ENCODE results near the gene SAMD1.

DNA sequence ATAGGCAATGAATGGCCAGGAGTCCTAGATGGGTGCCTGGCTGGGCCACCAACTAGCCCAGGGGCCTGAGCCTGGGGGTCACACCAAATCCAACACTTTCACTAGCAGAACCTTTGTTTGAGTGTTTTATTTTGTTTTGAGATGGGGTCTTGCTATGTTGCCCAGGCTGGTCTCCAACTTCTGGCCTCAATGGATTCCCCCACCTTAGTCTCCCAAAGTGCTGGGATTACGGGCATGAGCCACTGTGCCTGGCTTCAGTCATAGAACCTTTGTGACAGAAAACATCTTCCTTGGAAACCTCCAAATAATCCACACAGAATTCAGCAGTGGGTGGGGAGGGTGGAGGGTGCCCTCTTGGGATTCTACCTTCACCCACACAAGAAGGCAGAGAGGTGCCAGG lies 20.9 kb upstream of the SAMD1 start:
- TF ChIP-seq CTCF (conservative IDR thresholded peaks at IDR 0.05; ENCODE audit: low read depth in 2 of 2) (no peak), EZH2 (IDR thresholded peaks at IDR 0.05; ENCODE audit: low read depth, unreplicated experiment) (no peak), EZH2phosphoT487 (IDR thresholded peaks at IDR 0.05; ENCODE audit: unreplicated experiment) (no peak)
